ENCODE measurements around the gene DNAI2. TPM values are rescaled to one million over a fixed set of nuclear protein-coding genes. Genes with fewer than 3 reads are reported as not detected.

Gene DNAI2
- total RNA-seq, 1 experiment from 2014 or later: 0.26 TPM

DNA sequence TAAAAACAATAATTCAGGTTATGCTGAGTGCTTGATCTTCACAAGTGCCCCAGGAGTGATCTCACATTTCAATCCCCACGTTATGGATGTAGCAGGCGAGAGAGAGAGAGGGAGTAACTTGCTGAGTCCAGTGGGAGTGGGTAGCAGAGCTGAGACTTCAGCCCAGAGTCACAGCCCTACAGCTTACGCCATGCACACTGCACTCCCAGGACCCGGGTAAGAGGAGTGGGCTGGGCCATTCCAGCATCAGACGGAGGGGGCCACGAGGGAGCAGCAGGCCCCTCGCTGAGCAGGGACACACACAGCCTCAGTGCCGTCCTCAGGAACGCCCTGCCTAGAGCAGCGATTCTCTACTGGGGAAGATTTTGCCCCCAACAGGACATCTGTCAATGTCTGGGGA is 42.2 kb downstream of the DNAI2 start:
- Mint-ChIP-seq H3K27me3 (ENCODE audit: low read depth) (no peaks in the 10 kb centered on the region; the same call in none of the 2 replicates), H3K9me3 (peaks cover 6% of the 10 kb centered on the region), H3K36me3 (peaks cover 4% of the 10 kb centered on the region; the same call in 1 of the 2 replicates), H3K4me1 (no peaks in the 10 kb centered on the region), H3K4me3 (no peak overlapping the region), H3K27ac (no peak overlapping the region)
- CTCF ChIA-PET: interaction anchor here (1.2 to 2.0 kb wide), 5 partner anchors 20 to 52 kb away, joined by 4 to 9 read pairs (median 6); partner anchors contain the start of gene BTBD17
- DNase-seq (ENCODE audit: low spot score) (no peak), ATAC-seq (no peak)
- TF ChIP-seq, protein P1, sequence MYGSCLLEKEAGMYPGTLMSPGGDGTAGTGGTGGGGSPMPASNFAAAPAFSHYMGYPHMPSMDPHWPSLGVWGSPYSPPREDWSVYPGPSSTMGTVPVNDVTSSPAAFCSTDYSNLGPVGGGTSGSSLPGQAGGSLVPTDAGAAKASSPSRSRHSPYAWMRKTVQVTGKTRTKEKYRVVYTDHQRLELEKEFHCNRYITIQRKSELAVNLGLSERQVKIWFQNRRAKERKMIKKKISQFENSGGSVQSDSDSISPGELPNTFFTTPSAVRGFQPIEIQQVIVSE (CRISPR knock-in tag; IDR thresholded peaks at IDR 0.05; ENCODE audit: borderline replicate concordance): no peak
- TF ChIP-seq MXD4 (CRISPR knock-in tag; IDR thresholded peaks at IDR 0.05; ENCODE audit: borderline replicate concordance) (no peak), AFF4 (CRISPR knock-in tag; IDR thresholded peaks at IDR 0.05; ENCODE audit: borderline replicate concordance) (no peak), TEAD1 (CRISPR knock-in tag; IDR thresholded peaks at IDR 0.05) (no peak), PRRX2 (CRISPR knock-in tag; IDR thresholded peaks at IDR 0.05) (no peak), RELA (CRISPR knock-in tag; IDR thresholded peaks at IDR 0.05; ENCODE audit: borderline replicate concordance) (no peak), ERG (CRISPR knock-in tag; IDR thresholded peaks at IDR 0.05) (no peak), HMGA2 (CRISPR knock-in tag; IDR thresholded peaks at IDR 0.05) (no peak), ZNF317 (CRISPR knock-in tag; IDR thresholded peaks at IDR 0.05; ENCODE audit: borderline replicate concordance, low read depth) (no peak)
- POLR2A ChIA-PET: no interaction called here

GRCh38 chr17:74317071-74317470 is 43.0 kb downstream of the DNAI2 start:
- no peak overlapping the region for H3K27ac Mint-ChIP-seq
- DNase-seq (ENCODE audit: low spot score) (no peak), ATAC-seq (no peak)
- H3K4me3 Mint-ChIP-seq: no peak overlapping the region
- ChIA-PET CTCF (interaction anchor here (1.2 to 2.0 kb wide), 4 partner anchors 32 to 51 kb away, joined by 4 to 9 read pairs (median 7); partner anchors contain the start of gene BTBD17), POLR2A (no interaction called here)
- peaks cover 6% of the 10 kb centered on the region for H3K9me3 Mint-ChIP-seq
- peaks cover 4% of the 10 kb centered on the region; the same call in 1 of the 2 replicates for H3K36me3 Mint-ChIP-seq
- H3K4me1 Mint-ChIP-seq: no peaks in the 10 kb centered on the region
- H3K27me3 Mint-ChIP-seq (ENCODE audit: low read depth): peaks cover 3% of the 10 kb centered on the region
- TF ChIP-seq ARID4B (CRISPR knock-in tag; IDR thresholded peaks at IDR 0.05; ENCODE audit: borderline replicate concordance): no peak
- no peak for TF ChIP-seq SMAD3 (CRISPR knock-in tag; IDR thresholded peaks at IDR 0.05; ENCODE audit: borderline replicate concordance)
- no peak for TF ChIP-seq NFATC4 (CRISPR knock-in tag; IDR thresholded peaks at IDR 0.05)
- no peak for TF ChIP-seq GRHL2 (CRISPR knock-in tag; IDR thresholded peaks at IDR 0.05; ENCODE audit: insufficient replicate concordance, severe bottlenecking)
- no peak for TF ChIP-seq HMGXB4 (CRISPR knock-in tag; IDR thresholded peaks at IDR 0.05)
- no peak for TF ChIP-seq TEAD4 (CRISPR knock-in tag; IDR thresholded peaks at IDR 0.05)
- no peak for TF ChIP-seq E2F4 (CRISPR knock-in tag; IDR thresholded peaks at IDR 0.05; ENCODE audit: borderline replicate concordance, low read depth)
- no peak for TF ChIP-seq ATF1 (CRISPR knock-in tag; IDR thresholded peaks at IDR 0.05)
- no peak for TF ChIP-seq STAT6 (CRISPR knock-in tag; conservative IDR thresholded peaks at IDR 0.05; ENCODE audit: low read depth)

All from WTC11 (cell line).